ENCODE data around the gene HYI.

DNA sequence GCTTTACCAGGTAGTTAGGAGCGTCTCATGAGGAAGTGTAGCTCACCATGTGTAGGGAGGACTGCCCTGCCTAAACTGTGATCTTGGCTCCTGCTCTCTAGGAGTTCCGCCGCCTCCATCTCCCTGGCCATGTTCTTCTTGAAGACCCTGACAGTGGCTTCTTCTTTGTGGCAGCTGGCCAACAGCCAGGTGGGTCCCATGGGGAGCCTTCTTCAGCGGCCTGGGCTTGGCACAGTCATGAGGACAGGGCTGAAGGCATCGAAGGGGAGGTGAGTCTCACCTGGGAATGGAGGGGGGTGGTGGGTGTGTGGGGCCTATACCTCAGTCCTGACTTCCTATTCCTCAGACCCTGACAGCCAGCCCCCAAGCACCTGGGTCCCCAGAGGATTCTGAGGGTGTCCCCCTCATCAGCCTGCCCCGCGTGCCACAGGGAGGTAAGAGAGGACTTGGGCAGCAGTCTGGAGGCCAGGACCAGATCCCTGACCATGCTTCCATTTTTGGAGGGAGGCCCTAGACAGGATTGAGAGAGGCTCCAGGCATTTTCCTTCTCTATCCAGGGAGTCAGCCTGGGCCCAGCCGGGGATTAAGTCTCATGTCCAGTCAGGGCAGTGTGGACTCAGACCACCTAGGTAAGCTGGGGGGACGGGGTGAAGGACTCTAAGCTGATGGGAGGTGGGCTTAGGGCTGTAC is 21.4 kb downstream of the HYI start:
- TF ChIP-seq ZNF274 (IDR thresholded peaks at IDR 0.05; ENCODE audit: borderline replicate concordance, extremely low read depth, low read length) (no peak), YY1 (IDR thresholded peaks at IDR 0.05; ENCODE audit: low read depth, low read length) (no peak), MAX (IDR thresholded peaks at IDR 0.05) (no peak), CTCF (IDR thresholded peaks at IDR 0.05; ENCODE audit: control extremely low read depth in 1 of 3, insufficient read depth in 1 of 3, low read depth in 1 of 3, low read length in 3 of 3) (no peak), RFX5 (IDR thresholded peaks at IDR 0.05; ENCODE audit: borderline replicate concordance, low read depth, low read length) (no peak), CHD1 (IDR thresholded peaks at IDR 0.05; ENCODE audit: low read depth, low read length) (no peak), TAF1 (IDR thresholded peaks at IDR 0.05; ENCODE audit: low read depth, low read length) (no peak), SIX5 (IDR thresholded peaks at IDR 0.05; ENCODE audit: low read depth, low read length) (no peak), POLR2A (IDR thresholded peaks at IDR 0.05; ENCODE audit: control extremely low read depth in 1 of 2, low read depth in 2 of 2, low read length in 2 of 2) (no peak), EZH2 (IDR thresholded peaks at IDR 0.05; ENCODE audit: low read depth, low read length, severe bottlenecking) (no peak), EP300 (IDR thresholded peaks at IDR 0.05; ENCODE audit: borderline replicate concordance in 1 of 2, low read depth in 2 of 2, low read length in 2 of 2) (no peak), GABPA (IDR thresholded peaks at IDR 0.05; ENCODE audit: borderline replicate concordance, insufficient read depth, low read length) (no peak)
